NCI-H2081 treated with DMSO at 0.1 percent for 48 hours (cell line): ENCODE data around the gene SSB.
"Not testable (repeated sequence)": the region's sequence is repeated elsewhere in the genome, so short reads cannot be mapped to it uniquely, and the experiment has no call there.

Source experiments
- DNase-seq: peaks from one replicate; lab custom pipeline; 2025; lab: John Stamatoyannopoulos, UW

Gene SSB

GRCh38 chr2:169838743-169839489 lies 40.2 kb downstream of the SSB start:
- no peak for DNase-seq

- DNase-seq: no peak
Observed at GRCh38 chr2:169839954-169840746, 41.5 kb downstream of the SSB start.

GRCh38 chr2:169840747-169841142 lies 42.1 kb downstream of the SSB start:
- DNase-seq: no peak

- DNase-seq: not testable (repeated sequence)
Observed at GRCh38 chr2:169841625-169842024, 43.0 kb downstream of the SSB start.

GRCh38 chr2:169845016-169845415 lies 46.3 kb downstream of the SSB start:
- DNase-seq: no peak

GRCh38 chr2:169848959-169849693 lies 50.5 kb downstream of the SSB start:
- not testable (repeated sequence) for DNase-seq

- DNase-seq: no peak
Observed at GRCh38 chr2:169849710-169850109, 51.0 kb downstream of the SSB start.

- no peak for DNase-seq
Observed at GRCh38 chr2:169853041-169853668, 54.5 kb downstream of the SSB start.

GRCh38 chr2:169855281-169856258 lies 56.9 kb downstream of the SSB start:
- DNase-seq: not testable (repeated sequence)

- DNase-seq: no peak
Observed at GRCh38 chr2:169859423-169859822, 60.8 kb downstream of the SSB start.

GRCh38 chr2:169860149-169860548 lies 61.5 kb downstream of the SSB start:
- DNase-seq: no peak
